B cell (primary cell): ENCODE measurements around the gene TMED5. TPM values are rescaled to one million over a fixed set of nuclear protein-coding genes. Genes with fewer than 3 reads are reported as not detected.

ENCODE experiments used
- ATAC-seq: fragments of 200-7000 bp; cut with Tn5 transposase; one replicate; pipeline ENCODE4 v1.10.0; 2021; ENCODE audit warnings: low read depth, mild to moderate bottlenecking, moderate number of reproducible peaks, moderate library complexity
- CTCF ChIA-PET: fragments of 350-600 bp; sonication (Branson Sonifier 250); formaldehyde crosslinking; loops from one replicate; lab custom pipeline; 2021; ENCODE audit warnings: antibody characterized with exemption, inconsistent platforms; lab: Charles Lee
- POLR2A ChIA-PET: fragments of 350-600 bp; sonication (Branson Sonifier 250); formaldehyde crosslinking; loops from one replicate; lab custom pipeline; 2021; ENCODE audit warnings: antibody characterized with exemption; lab: Charles Lee
- DNase-seq: peaks from one replicate; pipeline ENCODE4 v3.0.0; 2013
- H2AFZ ChIP-seq: 2 replicates; pipeline ENCODE4 v1.6.1; 2012; ENCODE audit warnings: mild to moderate bottlenecking, low read depth, low read length; ENCODE audit not compliant: insufficient read depth, poor library complexity, severe bottlenecking
- H3K27ac ChIP-seq, 2 donors: 1 replicate in 1 of 2; 2 replicates in 1 of 2; pipeline ENCODE4 v1.5.1; 2012 to 2013; ENCODE audit warnings: low read length in 2 of 2, mild to moderate bottlenecking in 2 of 2, moderate library complexity in 1 of 2
- H3K27me3 ChIP-seq, 4 experiments: fragments of 200-600 bp in 1 of 4; sonication (generic) in 1 of 4; replicated peaks in 1 of 4; 1 replicate in 2 of 4; 2 replicates in 2 of 4; pipeline versions ENCODE4 v1.6.1 to v1.7.0; 2013 to 2016; ENCODE audit warnings: low read length in 3 of 4, mild to moderate bottlenecking in 2 of 4, mixed read lengths in 1 of 4, moderate library complexity in 1 of 4; ENCODE audit not compliant: insufficient read depth in 4 of 4, control insufficient read depth in 3 of 4; ENCODE audit errors: control extremely low read depth in 1 of 4
- H3K36me3 ChIP-seq, 2 experiments: replicated peaks in 1 of 2; 1 replicate in 1 of 2; 2 replicates in 1 of 2; pipeline versions ENCODE4 v1.6.1 to v1.7.1; 2013; ENCODE audit warnings: low read length in 1 of 2; ENCODE audit not compliant: insufficient read depth in 2 of 2, control insufficient read depth in 1 of 2; ENCODE audit errors: control extremely low read depth in 1 of 2, extremely low read depth in 1 of 2
- H3K4me1 ChIP-seq, 2 donors: fragments of 200-600 bp in 1 of 2; sonication (generic) in 1 of 2; 1 replicate in 1 of 2; 2 replicates in 1 of 2; pipeline versions ENCODE4 v1.5.1 to v1.6.1; 2013 to 2017; ENCODE audit warnings: low read length in 2 of 2; ENCODE audit not compliant: control insufficient read depth in 2 of 2, insufficient read depth in 2 of 2
- H3K4me2 ChIP-seq: replicated peaks from 2 replicates; pipeline ENCODE3; 2012; ENCODE audit warnings: mild to moderate bottlenecking, low read depth, low read length; ENCODE audit not compliant: poor library complexity, severe bottlenecking
- H3K4me3 ChIP-seq, 5 experiments: fragments of 200-600 bp in 1 of 5; sonication (generic) in 1 of 5; 1 replicate in 3 of 5; 2 replicates in 2 of 5; pipeline versions ENCODE4 v1.5.1 to v1.7.0; 2011 to 2016; ENCODE audit warnings: low read length in 4 of 5, mild to moderate bottlenecking in 4 of 5, low read depth in 2 of 5, control low read depth in 1 of 5, moderate library complexity in 1 of 5; ENCODE audit not compliant: insufficient read depth in 1 of 5; ENCODE audit errors: control extremely low read depth in 1 of 5, extremely low read depth in 1 of 5
- H3K79me2 ChIP-seq: fragments of 200-600 bp; sonication (generic); one replicate; pipeline ENCODE4 v1.6.0; 2016; ENCODE audit warnings: low read length; ENCODE audit not compliant: control insufficient read depth, insufficient read depth
- H3K9ac ChIP-seq: fragments of 200-600 bp; sonication (generic); 2 replicates; pipeline ENCODE4 v1.6.1; 2017; ENCODE audit warnings: mild to moderate bottlenecking, low read length, moderate library complexity
- H3K9me3 ChIP-seq, 3 donors: one replicate each; pipeline versions ENCODE4 v1.6.1 to v1.7.1; 2013; ENCODE audit warnings: low read length in 2 of 3; ENCODE audit not compliant: control insufficient read depth in 2 of 3, insufficient read depth in 1 of 3; ENCODE audit errors: control extremely low read depth in 1 of 3
- H4K20me1 ChIP-seq: 2 replicates; pipeline ENCODE4 v1.6.0; 2012; ENCODE audit warnings: mild to moderate bottlenecking, low read length; ENCODE audit not compliant: insufficient read depth, control insufficient read depth, poor library complexity, severe bottlenecking
- H3K27ac Mint-ChIP-seq: one replicate; pipeline ENCODE4 v1.8.0; 2021; ENCODE audit warnings: mixed read lengths
- H3K27me3 Mint-ChIP-seq: one replicate; pipeline ENCODE4 v1.8.0; 2021; ENCODE audit warnings: mixed read lengths
- H3K4me1 Mint-ChIP-seq: one replicate; pipeline ENCODE4 v1.8.0; 2021; ENCODE audit warnings: mixed read lengths
- H3K4me3 Mint-ChIP-seq: one replicate; pipeline ENCODE4 v1.8.0; 2021; ENCODE audit warnings: mixed read lengths
- H3K9me3 Mint-ChIP-seq: one replicate; pipeline ENCODE4 v1.8.0; 2022; ENCODE audit warnings: mixed read lengths; ENCODE audit not compliant: insufficient read depth
- EZH2 ChIP-seq: IDR thresholded peaks from 2 replicates; pipeline ENCODE4 v1.6.1; 2012; ENCODE audit warnings: borderline replicate concordance, low read depth, mild to moderate bottlenecking, moderate library complexity, low read length; ENCODE audit not compliant: insufficient read depth, poor library complexity, severe bottlenecking
- WGBS: methylation state at CpG from one replicate; pipeline ENCODE4 v1.1.5; 2013; ENCODE audit warnings: missing lambda C conversion rate; ENCODE audit not compliant: insufficient coverage; 5-methylcytosine and 5-hydroxymethylcytosine counted together
- intact Hi-C: fragments of 100-400 bp; cut with micrococcal nuclease; formaldehyde crosslinking; loops from one replicate; pipeline ENCODE4 v1.10.0; 2022
- polyA plus RNA-seq: library from polyadenylated mRNA; depleted of rRNA; stranded (reverse); fragments of >200 nt; gene quantifications from 2 replicates; pipeline ENCODE4 v1.2.3, GENCODE V29; 2012
- total RNA-seq, 2 donors: library from RNA; stranded (reverse); fragments of 120-200 nt in 1 of 2; gene quantifications; 1 replicate in 1 of 2; 2 replicates in 1 of 2; pipeline versions ENCODE4 v1.2.3 to v1.2.4, GENCODE V29; 2013 to 2022
- TF ChIP-seq, protein P1 (sequence below): fragments of 200-600 bp; IDR thresholded peaks from one replicate; pipeline ENCODE4 v1.8.0; 2022; ENCODE audit warnings: antibody characterized with exemption, mild to moderate bottlenecking

TMED5 gene
- total and polyA plus RNA-seq, 2 donors (not counting 1 experiment from before 2014, with no cell fraction given) = 23.7 to 46.1 TPM

DNA sequence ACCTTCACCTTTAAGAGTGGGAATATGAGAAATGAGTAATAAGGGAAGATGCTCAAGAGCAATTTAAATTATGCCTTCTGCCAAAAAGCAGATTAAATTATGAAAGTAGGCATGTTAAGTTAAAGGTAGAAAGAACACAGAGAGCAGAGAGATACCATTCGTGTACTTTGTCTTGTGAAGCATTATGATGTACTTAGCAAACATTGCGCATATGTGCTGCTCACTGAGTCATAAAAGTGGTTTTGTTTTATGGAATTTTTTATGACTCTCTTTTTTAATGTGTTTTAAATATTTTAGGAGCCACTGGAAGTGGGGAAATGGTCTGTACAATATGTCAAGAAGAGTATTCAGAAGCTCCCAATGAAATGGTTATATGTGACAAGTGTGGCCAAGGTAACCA, 65.8 kb downstream of the TMED5 start:
- Mint-ChIP-seq H3K9me3 (no peaks in the 10 kb centered on the region), H3K27ac (no peak overlapping the region), H3K27me3 (no peaks in the 10 kb centered on the region), H3K4me1 (peaks cover 22% of the 10 kb centered on the region), H3K4me3 (no peak overlapping the region)
- peaks cover 30% of the 10 kb centered on the region for H4K20me1 ChIP-seq
- DNase-seq = no peak
- ChIA-PET CTCF (no interaction called here), POLR2A (no interaction called here)
- no peak overlapping the region for H3K4me3 ChIP-seq
- no peak overlapping the region for H3K9ac ChIP-seq
- peaks cover 2 to 39% of the 10 kb centered on the region in 2 experiments for H3K36me3 ChIP-seq
- peaks cover 49% of the 10 kb centered on the region for H3K79me2 ChIP-seq
- H2AFZ ChIP-seq = no peak overlapping the region
- no peaks in the 10 kb centered on the region for H3K9me3 ChIP-seq
- intact Hi-C loops = no loop called here
- peaks cover 0 to 15% of the 10 kb centered on the region in 2 donors for H3K4me1 ChIP-seq
- no peak for ATAC-seq
- no peaks in the 10 kb centered on the region for H3K27me3 ChIP-seq
- TF ChIP-seq, protein P1, sequence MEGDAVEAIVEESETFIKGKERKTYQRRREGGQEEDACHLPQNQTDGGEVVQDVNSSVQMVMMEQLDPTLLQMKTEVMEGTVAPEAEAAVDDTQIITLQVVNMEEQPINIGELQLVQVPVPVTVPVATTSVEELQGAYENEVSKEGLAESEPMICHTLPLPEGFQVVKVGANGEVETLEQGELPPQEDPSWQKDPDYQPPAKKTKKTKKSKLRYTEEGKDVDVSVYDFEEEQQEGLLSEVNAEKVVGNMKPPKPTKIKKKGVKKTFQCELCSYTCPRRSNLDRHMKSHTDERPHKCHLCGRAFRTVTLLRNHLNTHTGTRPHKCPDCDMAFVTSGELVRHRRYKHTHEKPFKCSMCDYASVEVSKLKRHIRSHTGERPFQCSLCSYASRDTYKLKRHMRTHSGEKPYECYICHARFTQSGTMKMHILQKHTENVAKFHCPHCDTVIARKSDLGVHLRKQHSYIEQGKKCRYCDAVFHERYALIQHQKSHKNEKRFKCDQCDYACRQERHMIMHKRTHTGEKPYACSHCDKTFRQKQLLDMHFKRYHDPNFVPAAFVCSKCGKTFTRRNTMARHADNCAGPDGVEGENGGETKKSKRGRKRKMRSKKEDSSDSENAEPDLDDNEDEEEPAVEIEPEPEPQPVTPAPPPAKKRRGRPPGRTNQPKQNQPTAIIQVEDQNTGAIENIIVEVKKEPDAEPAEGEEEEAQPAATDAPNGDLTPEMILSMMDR = no peak
- TF ChIP-seq EZH2 = no peak
- H3K27ac ChIP-seq = no peak overlapping the region
- H3K4me2 ChIP-seq = no peak overlapping the region
- WGBS = 100% methylated on average over 2 of the region's 2 CpGs

DNA sequence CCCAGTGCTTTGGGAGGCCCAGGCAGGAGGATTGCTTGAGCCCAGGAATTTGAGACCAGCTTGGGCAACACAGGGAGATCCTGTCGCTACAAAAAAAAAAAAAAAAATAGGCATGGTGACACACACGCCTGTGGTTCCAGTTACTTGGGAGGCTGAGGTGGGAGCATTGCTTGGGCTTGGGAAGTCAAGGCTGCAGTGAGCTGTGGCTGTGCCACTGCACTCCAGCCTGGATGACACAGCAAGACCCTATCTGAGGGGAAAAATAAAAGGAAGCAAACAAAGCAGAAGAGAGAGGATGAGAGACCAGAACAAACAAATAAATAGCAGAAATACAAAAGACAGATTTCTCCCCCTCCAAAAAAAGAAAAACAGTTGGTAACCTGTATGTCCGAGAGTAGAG, 67.1 kb downstream of the TMED5 start:
- Histone ChIP-seq H3K4me1 (peaks cover 0 to 15% of the 10 kb centered on the region in 2 donors), H3K9ac (no peak overlapping the region), H3K9me3 (peaks cover 0 to 2% (median under 1%) of the 10 kb centered on the region in 3 donors), H4K20me1 (peaks cover 41% of the 10 kb centered on the region), H3K36me3 (peaks cover 4 to 30% of the 10 kb centered on the region in 2 experiments), H3K4me2 (no peak overlapping the region), H3K27me3 (no peaks in the 10 kb centered on the region), H2AFZ (no peak overlapping the region), H3K79me2 (peaks cover 61% of the 10 kb centered on the region), H3K27ac (no peak overlapping the region), H3K4me3 (no peak overlapping the region)
- Mint-ChIP-seq H3K9me3 (peaks cover 6% of the 10 kb centered on the region), H3K4me1 (peaks cover 27% of the 10 kb centered on the region), H3K27me3 (no peaks in the 10 kb centered on the region), H3K27ac (no peak overlapping the region), H3K4me3 (no peak overlapping the region)
- no peak for TF ChIP-seq EZH2
- TF ChIP-seq, protein P1 = no peak
- CTCF ChIA-PET = interaction anchor here (0.8 kb wide), 1 partner anchor 364 kb away, joined by 4 read pairs; no protein-coding TSS in a partner anchor
- intact Hi-C loops = no loop called here
- ATAC-seq = no peak
- POLR2A ChIA-PET = interaction anchor here (0.7 kb wide), 1 partner anchor 32 kb away, joined by 5 read pairs; no protein-coding TSS in a partner anchor
- no peak for DNase-seq
- 100% methylated on average over 2 of the region's 3 CpGs for WGBS
